HL-60 (cell line): ENCODE results near the gene NHERF1.

Source experiments
- DNase-seq, 2 experiments: peaks; one replicate each; pipeline ENCODE4 v3.0.0-alpha.2; 2010 to 2020; ENCODE audit warnings: low read depth in 1 of 2, low spot score in 1 of 2
- H3K27ac ChIP-seq: fragments of 250-450 bp; sonication (Bioruptor Pico); replicated peaks from 2 replicates; pipeline ENCODE4 v1.5.1; 2020; ENCODE audit warnings: mild to moderate bottlenecking, moderate library complexity
- H3K27me3 ChIP-seq: fragments of 250-450 bp; sonication (Bioruptor Pico); 2 replicates; pipeline ENCODE4 v1.5.1; 2021; ENCODE audit warnings: mild to moderate bottlenecking, moderate library complexity; ENCODE audit not compliant: insufficient read depth, poor library complexity, severe bottlenecking
- H3K4me3 ChIP-seq: replicated peaks from 2 replicates; pipeline ENCODE4 v1.5.1; 2011; ENCODE audit warnings: mild to moderate bottlenecking, control low read depth, low read length; ENCODE audit not compliant: insufficient read depth
- GABPA ChIP-seq: IDR thresholded peaks from 2 replicates; pipeline ENCODE4 v1.6.1; 2012; ENCODE audit warnings: low read depth
- POLR2AphosphoS5 ChIP-seq: IDR thresholded peaks from 2 replicates; pipeline ENCODE4 v1.6.1; 2012; ENCODE audit warnings: low read depth
- SPI1 ChIP-seq: IDR thresholded peaks from 2 replicates; pipeline ENCODE4 v1.6.1; 2012; ENCODE audit warnings: low read depth, mild to moderate bottlenecking, borderline replicate concordance
- TF ChIP-seq, protein P1 (sequence below): IDR thresholded peaks from 2 replicates; pipeline ENCODE4 v1.6.1; 2012; ENCODE audit warnings: low read depth; ENCODE audit not compliant: insufficient replicate concordance
- TF ChIP-seq, protein P2 (sequence below): IDR thresholded peaks from one replicate; pipeline ENCODE4 v1.5.1; 2011; ENCODE audit warnings: low read length, control low read depth, inconsistent platforms; ENCODE audit not compliant: insufficient read depth

NHERF1 gene

DNA sequence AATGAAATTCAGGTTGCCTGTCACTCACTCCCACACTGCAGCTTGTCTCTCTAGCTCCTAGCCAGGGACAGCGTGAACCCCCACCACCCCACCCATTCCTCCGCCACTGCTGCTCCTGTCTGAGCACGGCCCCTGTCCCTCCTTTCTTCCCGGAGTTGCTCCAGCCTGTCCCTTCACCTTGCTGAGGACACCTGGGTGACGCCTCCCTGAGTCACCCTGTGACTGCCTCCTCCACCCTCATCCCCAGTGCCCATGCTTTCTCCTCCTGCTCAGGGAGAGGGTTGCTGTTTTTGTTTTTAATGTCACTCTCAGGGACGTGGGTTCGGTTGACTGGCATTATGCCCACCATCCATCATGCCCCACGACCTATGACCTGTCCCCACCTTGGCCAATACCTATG is 53.5 kb downstream of the NHERF1 start:
- Histone ChIP-seq H3K27me3 (no peaks in the 10 kb centered on the region), H3K4me3 (no peak overlapping the region), H3K27ac (no peak overlapping the region)
- no peak for DNase-seq
- TF ChIP-seq SPI1 (no peak), POLR2AphosphoS5 (no peak), GABPA (no peak)
- TF ChIP-seq, protein P1, sequence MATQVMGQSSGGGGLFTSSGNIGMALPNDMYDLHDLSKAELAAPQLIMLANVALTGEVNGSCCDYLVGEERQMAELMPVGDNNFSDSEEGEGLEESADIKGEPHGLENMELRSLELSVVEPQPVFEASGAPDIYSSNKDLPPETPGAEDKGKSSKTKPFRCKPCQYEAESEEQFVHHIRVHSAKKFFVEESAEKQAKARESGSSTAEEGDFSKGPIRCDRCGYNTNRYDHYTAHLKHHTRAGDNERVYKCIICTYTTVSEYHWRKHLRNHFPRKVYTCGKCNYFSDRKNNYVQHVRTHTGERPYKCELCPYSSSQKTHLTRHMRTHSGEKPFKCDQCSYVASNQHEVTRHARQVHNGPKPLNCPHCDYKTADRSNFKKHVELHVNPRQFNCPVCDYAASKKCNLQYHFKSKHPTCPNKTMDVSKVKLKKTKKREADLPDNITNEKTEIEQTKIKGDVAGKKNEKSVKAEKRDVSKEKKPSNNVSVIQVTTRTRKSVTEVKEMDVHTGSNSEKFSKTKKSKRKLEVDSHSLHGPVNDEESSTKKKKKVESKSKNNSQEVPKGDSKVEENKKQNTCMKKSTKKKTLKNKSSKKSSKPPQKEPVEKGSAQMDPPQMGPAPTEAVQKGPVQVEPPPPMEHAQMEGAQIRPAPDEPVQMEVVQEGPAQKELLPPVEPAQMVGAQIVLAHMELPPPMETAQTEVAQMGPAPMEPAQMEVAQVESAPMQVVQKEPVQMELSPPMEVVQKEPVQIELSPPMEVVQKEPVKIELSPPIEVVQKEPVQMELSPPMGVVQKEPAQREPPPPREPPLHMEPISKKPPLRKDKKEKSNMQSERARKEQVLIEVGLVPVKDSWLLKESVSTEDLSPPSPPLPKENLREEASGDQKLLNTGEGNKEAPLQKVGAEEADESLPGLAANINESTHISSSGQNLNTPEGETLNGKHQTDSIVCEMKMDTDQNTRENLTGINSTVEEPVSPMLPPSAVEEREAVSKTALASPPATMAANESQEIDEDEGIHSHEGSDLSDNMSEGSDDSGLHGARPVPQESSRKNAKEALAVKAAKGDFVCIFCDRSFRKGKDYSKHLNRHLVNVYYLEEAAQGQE, result no peak
- TF ChIP-seq, protein P2, sequence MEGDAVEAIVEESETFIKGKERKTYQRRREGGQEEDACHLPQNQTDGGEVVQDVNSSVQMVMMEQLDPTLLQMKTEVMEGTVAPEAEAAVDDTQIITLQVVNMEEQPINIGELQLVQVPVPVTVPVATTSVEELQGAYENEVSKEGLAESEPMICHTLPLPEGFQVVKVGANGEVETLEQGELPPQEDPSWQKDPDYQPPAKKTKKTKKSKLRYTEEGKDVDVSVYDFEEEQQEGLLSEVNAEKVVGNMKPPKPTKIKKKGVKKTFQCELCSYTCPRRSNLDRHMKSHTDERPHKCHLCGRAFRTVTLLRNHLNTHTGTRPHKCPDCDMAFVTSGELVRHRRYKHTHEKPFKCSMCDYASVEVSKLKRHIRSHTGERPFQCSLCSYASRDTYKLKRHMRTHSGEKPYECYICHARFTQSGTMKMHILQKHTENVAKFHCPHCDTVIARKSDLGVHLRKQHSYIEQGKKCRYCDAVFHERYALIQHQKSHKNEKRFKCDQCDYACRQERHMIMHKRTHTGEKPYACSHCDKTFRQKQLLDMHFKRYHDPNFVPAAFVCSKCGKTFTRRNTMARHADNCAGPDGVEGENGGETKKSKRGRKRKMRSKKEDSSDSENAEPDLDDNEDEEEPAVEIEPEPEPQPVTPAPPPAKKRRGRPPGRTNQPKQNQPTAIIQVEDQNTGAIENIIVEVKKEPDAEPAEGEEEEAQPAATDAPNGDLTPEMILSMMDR, result no peak

DNA sequence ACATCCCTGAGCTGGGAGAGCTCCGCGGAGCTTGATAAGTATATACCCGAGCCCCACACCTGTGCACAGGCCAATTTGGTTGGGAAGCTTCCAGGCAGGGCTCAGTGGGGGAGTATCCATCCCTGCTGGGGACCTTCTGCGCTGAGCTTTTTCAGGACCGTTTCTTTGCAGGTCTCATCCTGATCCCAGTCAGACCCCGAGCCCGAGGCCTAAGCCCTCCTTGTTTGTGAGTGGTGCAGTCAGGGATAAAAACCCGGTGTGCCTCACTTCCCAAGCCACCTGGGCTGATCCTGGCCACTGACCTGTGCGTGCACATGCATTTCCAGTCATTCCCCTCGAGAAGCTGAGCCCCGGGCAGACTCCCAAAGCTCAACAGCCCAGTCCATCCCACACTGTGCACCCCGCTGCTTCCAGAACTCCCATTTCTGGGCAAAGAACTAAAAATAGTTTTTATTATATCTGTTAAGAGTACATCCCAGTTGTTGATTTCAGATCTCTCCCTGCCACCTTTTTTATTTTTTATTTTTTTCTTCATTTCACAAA is 55.0 kb downstream of the NHERF1 start:
- Histone ChIP-seq H3K27me3 (no peaks in the 10 kb centered on the region), H3K27ac (no peak overlapping the region), H3K4me3 (no peak overlapping the region)
- TF ChIP-seq, protein P2, result no peak
- TF ChIP-seq, protein P1, result no peak
- TF ChIP-seq SPI1 (no peak), GABPA (no peak)
- no peak for DNase-seq

DNA sequence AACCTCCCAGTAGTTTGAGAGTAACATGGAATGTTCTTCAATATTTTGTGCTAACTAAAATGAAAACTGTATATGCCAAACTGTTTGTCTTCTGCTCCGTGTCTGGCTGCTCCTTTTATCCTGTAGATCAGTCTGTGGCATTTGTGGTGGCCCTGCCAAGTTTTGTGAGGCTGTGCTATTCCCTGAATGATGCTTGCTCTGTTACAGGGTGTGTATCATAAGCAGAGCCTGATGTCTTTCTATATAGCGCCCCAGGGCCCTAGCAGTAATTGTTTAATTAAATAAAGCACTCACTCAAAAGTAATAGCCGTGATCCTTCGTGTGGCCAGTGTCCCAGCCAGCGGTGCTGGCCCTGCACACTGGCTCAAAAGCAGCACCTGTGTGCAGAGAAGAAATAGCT is 55.5 kb downstream of the NHERF1 start:
- DNase-seq, result no peak
- Histone ChIP-seq H3K27me3 (no peaks in the 10 kb centered on the region), H3K4me3 (no peak overlapping the region), H3K27ac (no peak overlapping the region)
- TF ChIP-seq, protein P1, result no peak
- TF ChIP-seq, protein P2, result no peak
- TF ChIP-seq POLR2AphosphoS5, result no peak
- TF ChIP-seq GABPA, result no peak
- no peak for TF ChIP-seq SPI1
